Activated CD8-positive, alpha-beta memory T cell treated with anti-CD3 and anti-CD28 coated beads, Interleukin-2, amount 10 ng/mL, durations not matched to agents 7 days and 5 days (primary cell): ENCODE measurements around the gene PM20D1. TPM values are rescaled to one million over a fixed set of nuclear protein-coding genes. Genes with fewer than 3 reads are reported as not detected.
"Not testable (repeated sequence)": the region's sequence is repeated elsewhere in the genome, so short reads cannot be mapped to it uniquely, and the experiment has no call there.

Experiments used
- ATAC-seq: fragments of 150-1000 bp; cut with Tn5 transposase; one replicate; pipeline ENCODE4 v1.10.0; 2021; ENCODE audit warnings: moderate library complexity
- CTCF ChIA-PET: fragments of 350-600 bp; sonication (Branson Sonifier 250); formaldehyde crosslinking; loops from one replicate; lab custom pipeline; 2021; ENCODE audit warnings: antibody characterized with exemption; lab: Charles Lee
- DNase-seq: peaks from one replicate; pipeline ENCODE4 v3.0.0-alpha.2; 2020
- H3K27ac Mint-ChIP-seq: one replicate; pipeline ENCODE4 v1.8.0; 2021; ENCODE audit warnings: mild to moderate bottlenecking, mixed read lengths
- H3K27me3 Mint-ChIP-seq: one replicate; pipeline ENCODE4 v1.8.0; 2021; ENCODE audit warnings: mixed read lengths
- H3K36me3 Mint-ChIP-seq: one replicate; pipeline ENCODE4 v1.8.0; 2021; ENCODE audit warnings: mild to moderate bottlenecking, mixed read lengths
- H3K4me1 Mint-ChIP-seq: one replicate; pipeline ENCODE4 v1.8.0; 2021; ENCODE audit warnings: mixed read lengths
- H3K4me3 Mint-ChIP-seq: one replicate; pipeline ENCODE4 v1.8.0; 2021; ENCODE audit warnings: mild to moderate bottlenecking, moderate library complexity, mixed read lengths
- H3K9me3 Mint-ChIP-seq: one replicate; pipeline ENCODE4 v1.8.0; 2022; ENCODE audit warnings: low read depth, mixed read lengths
- total RNA-seq, 2 experiments: library from RNA; stranded (reverse); gene quantifications; one replicate each; pipeline ENCODE4 v1.2.3, GENCODE V29; 2021

The PM20D1 gene, protein sequence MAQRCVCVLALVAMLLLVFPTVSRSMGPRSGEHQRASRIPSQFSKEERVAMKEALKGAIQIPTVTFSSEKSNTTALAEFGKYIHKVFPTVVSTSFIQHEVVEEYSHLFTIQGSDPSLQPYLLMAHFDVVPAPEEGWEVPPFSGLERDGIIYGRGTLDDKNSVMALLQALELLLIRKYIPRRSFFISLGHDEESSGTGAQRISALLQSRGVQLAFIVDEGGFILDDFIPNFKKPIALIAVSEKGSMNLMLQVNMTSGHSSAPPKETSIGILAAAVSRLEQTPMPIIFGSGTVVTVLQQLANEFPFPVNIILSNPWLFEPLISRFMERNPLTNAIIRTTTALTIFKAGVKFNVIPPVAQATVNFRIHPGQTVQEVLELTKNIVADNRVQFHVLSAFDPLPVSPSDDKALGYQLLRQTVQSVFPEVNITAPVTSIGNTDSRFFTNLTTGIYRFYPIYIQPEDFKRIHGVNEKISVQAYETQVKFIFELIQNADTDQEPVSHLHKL
- total RNA-seq, result under 1 TPM; 0.30 to 0.44 TPM

DNA sequence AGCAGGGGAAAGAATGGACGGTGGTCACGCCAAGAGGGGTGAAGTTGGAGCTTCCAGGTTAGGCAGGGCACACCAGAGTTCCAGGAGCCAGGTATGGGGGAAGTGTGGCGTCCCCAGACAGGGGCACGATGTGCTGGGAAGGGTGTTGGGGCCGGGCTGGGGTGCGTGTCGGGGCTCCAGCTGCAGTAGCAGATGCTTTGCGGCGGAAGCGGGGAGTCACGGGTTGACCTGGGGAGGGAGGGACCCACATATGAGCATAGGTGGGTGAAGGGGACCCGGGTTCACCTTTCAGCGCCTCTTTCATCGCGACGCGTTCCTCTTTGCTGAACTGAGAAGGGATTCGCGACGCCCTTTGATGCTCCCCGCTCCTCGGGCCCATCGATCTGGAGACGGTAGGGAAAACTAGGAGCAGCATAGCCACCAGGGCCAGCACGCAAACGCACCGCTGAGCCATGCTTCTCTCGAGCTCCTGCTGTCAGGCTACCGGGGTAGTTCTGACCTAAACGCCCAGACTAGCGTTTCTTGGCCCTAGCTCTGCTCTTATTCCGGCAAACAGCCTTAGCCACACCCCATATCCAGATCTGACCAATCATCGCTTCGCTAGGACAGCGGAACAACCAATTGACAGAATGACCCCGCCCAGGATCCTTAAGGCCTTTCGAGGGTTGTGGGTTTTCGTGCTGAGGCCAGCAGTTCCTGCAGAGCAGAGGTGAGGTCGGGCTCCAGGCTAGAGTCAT lies at the start of gene PM20D1:
Gene PM20D1, minus strand, starts transcription at position 514 of the 737 bp plus-strand sequence. Its CDS starts 60 bp downstream, at position 454.
- Mint-ChIP-seq H3K9me3 (peaks cover 5% of the 10 kb centered on the region), H3K4me3 (peak within 1 kb of the TSS; percentile 76), H3K4me1 (peaks cover 11% of the 10 kb centered on the region), H3K27me3 (no peaks in the 10 kb centered on the region), H3K36me3 (peaks cover 5% of the 10 kb centered on the region), H3K27ac (peak within 1 kb of the TSS; percentile 72)
- DNase-seq, result peak; percentile 89
- peak; percentile 99 for ATAC-seq
- CTCF ChIA-PET, result interaction anchor here (0.6 to 2.5 kb wide), 4 partner anchors 12 to 258 kb away, joined by 3 to 8 read pairs (median 3); no protein-coding TSS in a partner anchor

DNA sequence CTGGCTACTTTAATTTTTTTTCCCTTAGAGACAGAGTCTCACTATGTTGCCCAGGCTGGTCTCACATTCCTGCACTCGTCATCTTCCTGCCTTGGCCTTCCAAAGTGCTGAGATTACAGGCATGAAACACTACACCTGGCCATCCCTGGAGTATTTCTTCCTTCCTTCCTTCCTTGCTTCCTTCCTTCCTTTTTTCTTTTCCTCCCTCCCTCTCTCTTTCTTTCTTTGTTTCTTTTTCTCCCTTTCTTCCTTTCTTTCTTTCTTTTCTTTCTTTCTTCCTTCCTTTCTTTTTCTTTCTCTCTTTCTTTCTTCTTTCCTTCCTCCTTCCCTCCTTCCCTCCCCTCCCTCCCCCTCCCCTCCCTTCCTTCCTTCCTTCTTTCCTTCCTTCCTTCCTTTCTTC lies 46.4 kb upstream of the PM20D1 start:
- Mint-ChIP-seq H3K4me3 (no peak overlapping the region), H3K27ac (no peak overlapping the region), H3K9me3 (peaks cover 17% of the 10 kb centered on the region), H3K36me3 (peaks cover 5% of the 10 kb centered on the region), H3K4me1 (peaks cover 2% of the 10 kb centered on the region), H3K27me3 (peaks cover 28% of the 10 kb centered on the region)
- DNase-seq (no peak), ATAC-seq (no peak)
- CTCF ChIA-PET, result interaction anchor here (1.2 to 2.9 kb wide), 2 partner anchors 22 to 104 kb away, joined by 3 to 10 read pairs; no protein-coding TSS in a partner anchor

DNA sequence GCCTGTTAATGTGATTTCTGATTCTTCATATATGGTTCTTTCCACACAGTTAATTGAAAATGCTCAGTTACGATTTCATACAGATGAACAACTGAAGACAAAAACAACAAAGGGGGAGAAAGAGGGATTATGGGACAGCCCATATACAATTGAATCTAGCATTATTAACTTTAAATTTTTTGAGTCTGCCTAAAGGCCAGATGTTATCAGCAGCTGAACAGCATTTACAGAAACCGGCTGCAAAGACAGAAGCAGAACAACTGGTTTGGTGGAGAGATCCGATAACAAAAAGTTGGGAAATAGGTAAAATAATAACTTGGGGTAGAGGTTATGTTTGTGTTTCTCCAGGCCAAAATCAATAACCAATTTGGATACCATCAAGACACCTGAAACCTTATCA lies 44.2 kb upstream of the PM20D1 start:
- H3K4me3 Mint-ChIP-seq, H3K36me3 Mint-ChIP-seq, H3K4me1 Mint-ChIP-seq, H3K27ac Mint-ChIP-seq, DNase-seq, CTCF ChIA-PET, ATAC-seq: not testable (repeated sequence)
- peaks cover 22% of the 10 kb centered on the region for H3K9me3 Mint-ChIP-seq
- peaks cover 29% of the 10 kb centered on the region for H3K27me3 Mint-ChIP-seq

DNA sequence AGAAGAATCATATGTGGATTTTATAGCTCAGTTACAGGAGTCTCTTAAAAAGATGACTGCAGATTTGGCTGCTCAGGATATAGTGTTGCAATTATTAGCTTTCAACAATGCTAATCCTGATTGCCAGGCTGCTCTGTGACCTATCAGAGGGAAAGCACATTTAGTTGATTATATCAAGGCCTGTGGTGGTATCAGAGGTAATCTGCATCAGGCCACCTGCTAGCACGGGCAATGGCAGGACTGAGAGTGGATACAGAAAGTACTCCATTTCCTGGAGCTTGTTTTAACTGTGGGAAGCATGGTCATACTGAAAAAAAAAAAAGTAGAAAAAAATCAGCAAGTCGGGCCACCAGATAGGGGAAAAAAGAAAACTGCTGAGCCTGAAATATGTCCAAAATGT lies 42.2 kb upstream of the PM20D1 start:
- ATAC-seq, DNase-seq, H3K36me3 Mint-ChIP-seq, H3K4me1 Mint-ChIP-seq, H3K4me3 Mint-ChIP-seq, H3K27ac Mint-ChIP-seq: not testable (repeated sequence)
- Mint-ChIP-seq H3K27me3 (peaks cover 28% of the 10 kb centered on the region), H3K9me3 (peaks cover 14% of the 10 kb centered on the region)
- CTCF ChIA-PET, result interaction anchor here (1.2 to 1.6 kb wide), 2 partner anchors 33 to 100 kb away, joined by 3 read pairs; no protein-coding TSS in a partner anchor

DNA sequence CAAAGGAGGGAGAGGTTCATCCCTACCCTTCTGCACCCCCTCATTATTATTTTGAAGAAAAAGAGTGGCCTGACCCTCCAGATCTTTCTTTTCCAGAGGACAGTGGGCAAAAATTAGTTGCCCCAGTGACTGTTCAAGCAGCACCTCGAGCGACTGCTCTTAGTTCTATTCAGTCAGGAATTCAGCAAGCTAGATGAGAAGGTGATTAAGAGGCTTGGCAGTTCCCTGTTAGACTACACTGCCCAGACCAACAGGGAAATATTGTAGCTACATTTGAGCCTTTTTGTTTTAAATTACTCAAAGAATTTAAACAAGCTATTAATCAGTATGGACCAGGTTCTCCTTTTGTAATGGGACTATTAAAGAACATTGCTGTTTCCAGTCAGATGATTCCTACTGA lies 41.5 kb upstream of the PM20D1 start:
- ATAC-seq, H3K4me1 Mint-ChIP-seq, DNase-seq, H3K27ac Mint-ChIP-seq, H3K9me3 Mint-ChIP-seq, H3K4me3 Mint-ChIP-seq, H3K36me3 Mint-ChIP-seq: not testable (repeated sequence)
- peaks cover 27% of the 10 kb centered on the region for H3K27me3 Mint-ChIP-seq
- CTCF ChIA-PET, result interaction anchor here (1.6 kb wide), 1 partner anchor 33 kb away, joined by 3 read pairs; no protein-coding TSS in a partner anchor

DNA sequence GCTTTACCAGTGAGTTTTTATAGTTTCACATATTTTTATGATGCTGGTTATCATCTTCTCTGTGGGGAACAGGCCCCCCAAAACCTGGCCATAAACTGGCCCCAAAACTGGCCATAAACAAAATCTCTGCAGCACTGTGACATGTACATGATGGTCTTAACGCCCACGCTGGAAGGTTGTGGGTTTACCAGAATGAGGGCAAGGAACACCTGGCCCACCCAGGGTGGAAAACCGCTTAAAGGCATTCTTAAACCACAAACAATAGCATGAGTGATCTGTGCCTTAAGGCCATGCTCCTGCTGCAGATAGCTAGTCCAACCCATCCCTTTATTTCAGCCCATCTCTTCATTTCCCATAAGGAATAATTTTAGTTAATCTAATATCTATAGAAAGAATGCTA lies 40.7 kb upstream of the PM20D1 start:
- not testable (repeated sequence) for H3K9me3 Mint-ChIP-seq, H3K36me3 Mint-ChIP-seq, DNase-seq, H3K27ac Mint-ChIP-seq, H3K4me3 Mint-ChIP-seq, H3K4me1 Mint-ChIP-seq, ATAC-seq
- CTCF ChIA-PET, result interaction anchor here (1.6 kb wide), 1 partner anchor 32 kb away, joined by 3 read pairs; no protein-coding TSS in a partner anchor
- peaks cover 27% of the 10 kb centered on the region for H3K27me3 Mint-ChIP-seq

DNA sequence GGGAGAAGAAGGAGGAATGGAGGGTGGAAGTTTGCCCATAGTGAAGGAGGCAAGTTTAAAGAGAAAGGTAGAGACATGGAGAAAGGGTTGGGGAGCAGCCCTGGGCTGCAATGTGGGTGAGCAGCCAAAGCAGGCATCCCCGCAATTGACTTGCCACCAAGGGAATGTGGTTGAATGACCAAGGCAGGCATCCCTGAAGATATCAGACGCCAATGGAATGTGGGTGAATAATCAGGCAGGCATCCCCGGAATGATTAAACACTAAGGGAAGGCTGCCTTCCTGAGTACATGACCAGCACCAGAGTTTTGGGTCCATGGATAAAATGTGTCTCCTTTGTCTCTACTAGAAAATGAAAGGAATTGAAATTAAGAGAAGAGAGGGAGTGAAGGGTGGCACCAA lies 39.8 kb upstream of the PM20D1 start:
- DNase-seq, ATAC-seq, H3K27ac Mint-ChIP-seq, CTCF ChIA-PET, H3K4me3 Mint-ChIP-seq, H3K4me1 Mint-ChIP-seq, H3K36me3 Mint-ChIP-seq, H3K9me3 Mint-ChIP-seq: not testable (repeated sequence)
- peaks cover 27% of the 10 kb centered on the region for H3K27me3 Mint-ChIP-seq

DNA sequence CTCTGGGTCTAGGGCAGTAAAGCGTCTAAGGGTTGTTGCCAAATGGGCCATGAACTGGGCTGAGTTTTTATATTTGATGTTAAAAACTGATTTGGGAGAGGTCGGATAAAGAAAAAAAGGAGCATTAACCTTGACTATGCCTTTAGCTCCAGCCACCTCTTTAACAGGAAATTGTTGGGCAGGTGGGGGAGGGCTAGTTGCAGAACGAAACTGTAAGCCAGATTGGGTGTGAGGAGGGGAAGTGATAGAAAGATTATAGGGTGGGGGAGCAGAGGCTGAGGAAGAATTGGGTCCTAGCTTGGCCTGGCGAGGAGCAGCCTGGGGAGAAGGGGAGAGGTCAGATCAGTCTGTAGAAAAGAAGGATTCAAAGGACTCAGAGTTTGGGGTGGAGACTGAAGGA lies 39.1 kb upstream of the PM20D1 start:
- H3K4me1 Mint-ChIP-seq, H3K4me3 Mint-ChIP-seq, ATAC-seq, H3K36me3 Mint-ChIP-seq, H3K27ac Mint-ChIP-seq, H3K9me3 Mint-ChIP-seq: not testable (repeated sequence)
- peaks cover 27% of the 10 kb centered on the region for H3K27me3 Mint-ChIP-seq
- peak; percentile 44 for DNase-seq
- CTCF ChIA-PET, result interaction anchor here (1.0 kb wide), 1 partner anchor 79 kb away, joined by 3 read pairs; no protein-coding TSS in a partner anchor

DNA sequence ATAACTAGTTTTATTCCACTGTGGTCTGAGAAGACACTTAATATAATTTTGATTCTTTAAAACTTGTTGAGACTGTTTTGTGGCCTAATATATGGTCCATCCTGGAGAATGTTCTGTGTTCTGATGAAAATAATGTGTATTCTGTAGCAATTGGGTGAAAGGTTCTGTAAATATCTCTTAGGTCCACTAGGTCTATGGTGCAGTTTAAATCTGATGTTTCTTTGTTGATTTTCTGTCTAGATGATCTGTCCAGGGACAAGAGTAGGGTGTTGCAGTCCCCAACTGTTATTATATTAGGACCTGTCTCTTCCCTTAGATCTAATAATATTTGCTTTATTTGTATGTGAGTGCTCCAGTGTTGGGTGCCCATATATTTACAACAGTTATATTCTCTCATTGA lies 33.9 kb upstream of the PM20D1 start:
- H3K4me1 Mint-ChIP-seq, result peaks cover 4% of the 10 kb centered on the region
- no peak overlapping the region for H3K27ac Mint-ChIP-seq
- ATAC-seq (no peak), DNase-seq (no peak)
- H3K4me3 Mint-ChIP-seq, result no peak overlapping the region
- H3K36me3 Mint-ChIP-seq, result no peaks in the 10 kb centered on the region
- H3K27me3 Mint-ChIP-seq, result peaks cover 25% of the 10 kb centered on the region
- CTCF ChIA-PET, result no interaction called here
- H3K9me3 Mint-ChIP-seq, result no peaks in the 10 kb centered on the region

DNA sequence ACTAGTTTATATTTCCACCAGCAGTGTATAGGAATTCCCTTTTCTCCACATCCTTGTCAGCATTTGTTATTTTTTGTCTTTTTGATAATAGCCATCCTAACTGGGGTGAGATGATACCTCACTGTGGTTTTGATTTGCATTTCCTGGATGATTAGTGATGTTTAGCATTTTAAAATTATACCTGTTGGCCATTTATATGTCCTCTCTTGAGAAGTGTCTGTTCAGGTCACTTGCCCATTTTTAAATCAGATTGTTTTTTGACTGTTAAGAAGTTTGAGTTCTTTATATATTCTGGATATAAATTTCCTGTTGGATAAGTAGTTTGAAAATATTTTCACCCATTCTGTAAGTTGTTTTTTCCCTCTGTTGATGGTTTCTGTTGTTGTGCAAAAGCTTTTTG lies 31.0 kb upstream of the PM20D1 start:
- DNase-seq, result no peak
- CTCF ChIA-PET, result interaction anchor here (0.7 kb wide), 1 partner anchor 96 kb away, joined by 6 read pairs; no protein-coding TSS in a partner anchor
- ATAC-seq, result no peak
- Mint-ChIP-seq H3K4me3 (no peak overlapping the region), H3K9me3 (no peaks in the 10 kb centered on the region), H3K27ac (no peak overlapping the region), H3K36me3 (no peaks in the 10 kb centered on the region), H3K4me1 (no peaks in the 10 kb centered on the region), H3K27me3 (peaks cover 39% of the 10 kb centered on the region)

DNA sequence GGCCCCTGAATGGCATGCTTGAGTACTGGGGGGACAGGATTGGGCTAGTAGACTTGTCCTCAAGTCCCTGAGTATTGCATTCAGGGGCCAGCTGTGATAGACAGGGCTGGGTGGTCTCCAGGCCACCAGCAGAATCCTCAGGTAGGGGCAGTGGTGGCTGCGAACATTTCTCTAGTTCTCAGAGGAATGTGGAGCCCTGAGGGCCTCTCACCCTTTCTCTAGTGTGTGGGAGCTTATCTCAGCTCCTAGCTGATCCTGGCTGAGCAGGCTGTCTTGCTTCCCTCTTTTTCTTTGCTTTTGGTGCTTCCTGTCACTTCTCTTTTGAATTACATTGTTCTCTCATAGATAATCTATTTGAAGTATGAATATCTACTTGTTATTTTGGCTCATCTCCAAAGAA lies 30.0 kb upstream of the PM20D1 start:
- Mint-ChIP-seq H3K36me3 (no peaks in the 10 kb centered on the region), H3K4me1 (no peaks in the 10 kb centered on the region), H3K27ac (no peak overlapping the region), H3K4me3 (no peak overlapping the region), H3K27me3 (peaks cover 39% of the 10 kb centered on the region), H3K9me3 (no peaks in the 10 kb centered on the region)
- CTCF ChIA-PET, result interaction anchor here (0.7 kb wide), 1 partner anchor 97 kb away, joined by 6 read pairs; no protein-coding TSS in a partner anchor
- ATAC-seq (no peak), DNase-seq (no peak)

DNA sequence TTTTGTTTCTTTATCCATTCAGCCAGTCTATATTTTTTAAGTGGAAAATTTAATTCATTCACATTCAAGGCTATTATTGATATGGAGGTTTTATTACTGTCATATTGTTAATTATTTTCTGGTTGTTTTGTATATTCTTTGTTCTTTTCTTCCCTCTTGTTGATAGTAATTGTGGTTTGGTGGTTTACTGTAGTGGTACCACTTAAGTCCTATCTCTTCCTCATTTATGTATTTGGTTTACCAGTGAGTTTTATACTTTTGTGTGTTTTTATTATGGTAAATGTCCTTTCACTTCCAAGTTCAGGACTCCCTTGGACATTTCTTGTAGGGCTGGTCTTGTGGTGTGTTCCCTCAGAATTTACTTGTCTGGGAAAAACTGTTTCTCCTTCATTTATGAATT lies 28.1 kb upstream of the PM20D1 start:
- ATAC-seq, result no peak
- no peak overlapping the region for H3K4me3 Mint-ChIP-seq

DNA sequence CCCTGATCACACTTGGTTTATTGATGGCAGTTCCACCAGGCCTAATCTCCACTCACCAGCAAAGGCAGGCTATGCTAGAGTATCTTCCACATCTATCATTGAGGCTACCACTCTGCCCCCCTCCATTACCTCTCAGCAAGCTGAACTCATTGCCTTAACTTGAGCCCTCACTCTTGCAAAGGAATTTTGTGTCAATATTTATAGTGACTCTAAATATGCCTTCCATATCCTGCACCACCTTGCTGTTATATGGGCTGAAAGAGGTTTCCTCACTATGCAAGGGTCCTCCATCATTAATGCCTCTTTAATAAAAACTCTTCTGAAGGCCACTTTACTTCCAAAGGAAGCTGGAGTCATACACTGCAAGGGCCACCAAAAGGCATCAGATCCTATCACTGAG lies 23.2 kb upstream of the PM20D1 start:
- DNase-seq, ATAC-seq, H3K4me3 Mint-ChIP-seq, H3K36me3 Mint-ChIP-seq, H3K4me1 Mint-ChIP-seq, CTCF ChIA-PET, H3K27ac Mint-ChIP-seq, H3K9me3 Mint-ChIP-seq: not testable (repeated sequence)
- peaks cover 11% of the 10 kb centered on the region for H3K27me3 Mint-ChIP-seq

More for the DNA sequence above, 28.1 kb upstream of the PM20D1 start:
- H3K9me3 Mint-ChIP-seq, result no peaks in the 10 kb centered on the region
- no peak overlapping the region for H3K27ac Mint-ChIP-seq
- peaks cover 33% of the 10 kb centered on the region for H3K27me3 Mint-ChIP-seq
- no peaks in the 10 kb centered on the region for H3K4me1 Mint-ChIP-seq
- no peak for DNase-seq
- H3K36me3 Mint-ChIP-seq, result no peaks in the 10 kb centered on the region
- CTCF ChIA-PET, result no interaction called here
